Vagina (tissue), 2 donors: ENCODE results near the gene HNRNPC.
"Not testable (repeated sequence)": the region's sequence is repeated elsewhere in the genome, so short reads cannot be mapped to it uniquely, and the experiment has no call there.

Experiments used
- POLR2A ChIP-seq, 2 donors: fragments of 450-650 bp; IDR thresholded peaks; one replicate each; pipeline ENCODE4 v1.6.1; 2017; ENCODE audit warnings: antibody characterized with exemption in 2 of 2, mild to moderate bottlenecking in 2 of 2, moderate library complexity in 2 of 2
- POLR2AphosphoS5 ChIP-seq, 2 donors: sonication (generic); formaldehyde crosslinking; IDR thresholded peaks; one replicate each; pipeline ENCODE4 v1.9.0; 2017; ENCODE audit warnings: antibody characterized with exemption in 2 of 2, mild to moderate bottlenecking in 2 of 2, low read depth in 1 of 2; ENCODE audit not compliant: insufficient read depth in 1 of 2
- TF ChIP-seq, protein P1 (sequence below), 3 experiments: fragments of 450-650 bp in 2 of 3; fragments of 200-600 bp in 1 of 3; sonication (generic) in 1 of 3; IDR thresholded peaks; one replicate each; pipeline ENCODE4 v1.5.1; 2017 to 2019; ENCODE audit warnings: antibody characterized with exemption in 3 of 3, mild to moderate bottlenecking in 2 of 3, moderate library complexity in 2 of 3

- TF ChIP-seq, protein P1, sequence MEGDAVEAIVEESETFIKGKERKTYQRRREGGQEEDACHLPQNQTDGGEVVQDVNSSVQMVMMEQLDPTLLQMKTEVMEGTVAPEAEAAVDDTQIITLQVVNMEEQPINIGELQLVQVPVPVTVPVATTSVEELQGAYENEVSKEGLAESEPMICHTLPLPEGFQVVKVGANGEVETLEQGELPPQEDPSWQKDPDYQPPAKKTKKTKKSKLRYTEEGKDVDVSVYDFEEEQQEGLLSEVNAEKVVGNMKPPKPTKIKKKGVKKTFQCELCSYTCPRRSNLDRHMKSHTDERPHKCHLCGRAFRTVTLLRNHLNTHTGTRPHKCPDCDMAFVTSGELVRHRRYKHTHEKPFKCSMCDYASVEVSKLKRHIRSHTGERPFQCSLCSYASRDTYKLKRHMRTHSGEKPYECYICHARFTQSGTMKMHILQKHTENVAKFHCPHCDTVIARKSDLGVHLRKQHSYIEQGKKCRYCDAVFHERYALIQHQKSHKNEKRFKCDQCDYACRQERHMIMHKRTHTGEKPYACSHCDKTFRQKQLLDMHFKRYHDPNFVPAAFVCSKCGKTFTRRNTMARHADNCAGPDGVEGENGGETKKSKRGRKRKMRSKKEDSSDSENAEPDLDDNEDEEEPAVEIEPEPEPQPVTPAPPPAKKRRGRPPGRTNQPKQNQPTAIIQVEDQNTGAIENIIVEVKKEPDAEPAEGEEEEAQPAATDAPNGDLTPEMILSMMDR (IDR thresholded peaks at IDR 0.05): not testable (repeated sequence)
- TF ChIP-seq POLR2A (IDR thresholded peaks at IDR 0.05); POLR2AphosphoS5 (IDR thresholded peaks at IDR 0.05; ENCODE audit: insufficient read depth in 1 of 2, low read depth in 1 of 2): not testable (repeated sequence)
Measured at GRCh38 chr14:21281917-21282316, 12.7 kb upstream of the HNRNPC start.
